Upper lobe of right lung (tissue), 1 donor: ENCODE results near the gene SAMD9L. TPM values are rescaled to one million over a fixed set of nuclear protein-coding genes. Genes with fewer than 3 reads are reported as not detected.

Experiments used
- ATAC-seq: fragments of 200-7000 bp; cut with Tn5 transposase; one replicate; pipeline ENCODE4 v1.9.1; 2020; ENCODE audit warnings: mild to moderate bottlenecking, moderate library complexity
- DNase-seq: peaks from one replicate; pipeline ENCODE4 v3.0.0-alpha.2; 2020
- H3K27ac ChIP-seq: fragments of 200-600 bp; one replicate; pipeline ENCODE4 v1.8.0; 2022
- H3K27me3 ChIP-seq: fragments of 200-600 bp; one replicate; pipeline ENCODE4 v1.8.0; 2022; ENCODE audit warnings: mild to moderate bottlenecking
- H3K36me3 ChIP-seq: fragments of 200-600 bp; one replicate; pipeline ENCODE4 v1.8.0; 2022
- H3K4me1 ChIP-seq: fragments of 200-600 bp; one replicate; pipeline ENCODE4 v1.8.0; 2022
- H3K4me3 ChIP-seq: fragments of 200-600 bp; one replicate; pipeline ENCODE4 v1.8.0; 2022; ENCODE audit warnings: mild to moderate bottlenecking
- H3K9me3 ChIP-seq: fragments of 200-600 bp; one replicate; pipeline ENCODE4 v1.8.0; 2022
- CTCF ChIP-seq: fragments of 200-600 bp; IDR thresholded peaks from one replicate; pipeline ENCODE4 v1.8.0; 2022; ENCODE audit warnings: antibody characterized with exemption
- intact Hi-C: fragments of 100-400 bp; cut with DNase I; formaldehyde crosslinking; loops from one replicate; pipeline ENCODE4 v1.11.0; 2022
- total RNA-seq: library from RNA; stranded (reverse); fragmentation: NEBNext Ultra II Directional; extraction: Animal tissue kit (Norgen Biotek cat#: 25700); gene quantifications from one replicate; pipeline ENCODE4 v1.2.1, GENCODE V29; 2021
- donor health status: DM: no; HTN: yes; CAD: no; lungs with severe emphysema.

The SAMD9L gene
- total RNA-seq, 1 donor from 2014 or later: 46.5 TPM

DNA sequence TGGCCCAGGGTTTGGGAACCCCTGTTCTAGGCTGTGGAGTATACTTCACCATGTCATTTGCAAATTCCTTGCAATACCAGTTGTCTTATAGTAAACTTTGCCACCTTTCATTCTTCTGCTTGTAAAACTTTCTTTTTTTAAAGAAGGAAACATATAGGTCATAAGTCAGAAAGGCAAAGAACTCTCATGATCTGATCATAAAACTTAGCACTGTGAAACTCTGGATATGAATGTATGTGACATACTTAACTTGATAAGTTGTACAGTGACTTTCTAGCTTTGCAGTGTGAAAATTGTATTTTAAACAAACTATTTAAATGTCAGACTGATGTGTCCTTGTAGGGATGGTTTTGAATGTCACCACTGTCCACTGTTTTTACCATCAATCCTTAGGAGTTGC, 31.0 kb upstream of the SAMD9L start:
- no peaks in the 10 kb centered on the region for H3K27me3 ChIP-seq
- H3K27ac ChIP-seq: no peak overlapping the region
- no peak for DNase-seq
- TF ChIP-seq CTCF: no peak
- ATAC-seq: no peak
- H3K4me1 ChIP-seq: no peaks in the 10 kb centered on the region
- intact Hi-C loops: no loop called here
- no peaks in the 10 kb centered on the region for H3K9me3 ChIP-seq
- no peaks in the 10 kb centered on the region for H3K36me3 ChIP-seq
- no peak overlapping the region for H3K4me3 ChIP-seq

- no peaks in the 10 kb centered on the region for H3K9me3 ChIP-seq
- ATAC-seq (peak; percentile 48), DNase-seq (no peak)
- peak; percentile 13 for TF ChIP-seq CTCF
- H3K4me3 ChIP-seq: no peak overlapping the region
- intact Hi-C loops: no loop called here
- H3K27me3 ChIP-seq: no peaks in the 10 kb centered on the region
- H3K27ac ChIP-seq: no peak overlapping the region
- H3K36me3 ChIP-seq: no peaks in the 10 kb centered on the region
- no peaks in the 10 kb centered on the region for H3K4me1 ChIP-seq
These were observed 30.0 kb upstream of the SAMD9L start for GRCh38 chr7:93178213-93178612.

GRCh38 chr7:93176992-93177580, 28.9 kb upstream of the SAMD9L start:
- intact Hi-C loops: no loop called here
- no peaks in the 10 kb centered on the region for H3K9me3 ChIP-seq
- no peaks in the 10 kb centered on the region for H3K4me1 ChIP-seq
- H3K27ac ChIP-seq: no peak overlapping the region
- no peak overlapping the region for H3K4me3 ChIP-seq
- ATAC-seq (no peak), DNase-seq (no peak)
- no peaks in the 10 kb centered on the region for H3K36me3 ChIP-seq
- TF ChIP-seq CTCF: no peak
- no peaks in the 10 kb centered on the region for H3K27me3 ChIP-seq

- Histone ChIP-seq H3K27ac (no peak overlapping the region), H3K4me1 (no peaks in the 10 kb centered on the region), H3K36me3 (no peaks in the 10 kb centered on the region), H3K27me3 (no peaks in the 10 kb centered on the region), H3K4me3 (no peak overlapping the region), H3K9me3 (no peaks in the 10 kb centered on the region)
- intact Hi-C loops: no loop called here
- no peak for DNase-seq
- TF ChIP-seq CTCF: no peak
- no peak for ATAC-seq
These were observed 27.0 kb upstream of the SAMD9L start for GRCh38 chr7:93175219-93175618.

DNA sequence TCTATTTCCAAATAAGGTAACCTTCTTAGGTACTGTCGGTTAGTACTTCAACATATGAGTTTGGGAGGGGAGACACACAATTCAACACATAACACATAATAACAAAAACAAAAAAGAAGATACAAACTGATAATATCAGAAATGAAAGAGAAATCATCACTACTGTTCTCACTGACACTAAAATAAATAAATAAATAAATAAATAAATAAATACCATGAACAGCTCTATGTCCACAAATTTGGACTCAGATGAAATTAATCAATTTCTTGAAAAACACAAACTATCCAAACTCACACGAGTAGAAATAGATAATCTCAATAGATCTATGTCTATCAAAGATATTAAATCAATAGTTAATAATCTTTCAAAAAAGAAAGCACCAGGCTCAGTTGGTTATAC, 24.5 kb upstream of the SAMD9L start:
- no peaks in the 10 kb centered on the region for H3K9me3 ChIP-seq
- H3K4me3 ChIP-seq: no peak overlapping the region
- no peaks in the 10 kb centered on the region for H3K4me1 ChIP-seq
- H3K27me3 ChIP-seq: no peaks in the 10 kb centered on the region
- DNase-seq (no peak), ATAC-seq (no peak)
- TF ChIP-seq CTCF: no peak
- intact Hi-C loops: no loop called here
- no peaks in the 10 kb centered on the region for H3K36me3 ChIP-seq
- no peak overlapping the region for H3K27ac ChIP-seq
